HL-60 (cell line): ENCODE measurements around the gene POLRMT.

Experiments
- DNase-seq, 2 experiments: peaks; one replicate each; pipeline ENCODE4 v3.0.0-alpha.2; 2010 to 2020; ENCODE audit warnings: low read depth in 1 of 2, low spot score in 1 of 2
- H3K27ac ChIP-seq: fragments of 250-450 bp; sonication (Bioruptor Pico); replicated peaks from 2 replicates; pipeline ENCODE4 v1.5.1; 2020; ENCODE audit warnings: mild to moderate bottlenecking, moderate library complexity
- H3K27me3 ChIP-seq: fragments of 250-450 bp; sonication (Bioruptor Pico); 2 replicates; pipeline ENCODE4 v1.5.1; 2021; ENCODE audit warnings: mild to moderate bottlenecking, moderate library complexity; ENCODE audit not compliant: insufficient read depth, poor library complexity, severe bottlenecking
- H3K4me3 ChIP-seq: replicated peaks from 2 replicates; pipeline ENCODE4 v1.5.1; 2011; ENCODE audit warnings: mild to moderate bottlenecking, control low read depth, low read length; ENCODE audit not compliant: insufficient read depth
- CTCF ChIP-seq: IDR thresholded peaks from one replicate; pipeline ENCODE4 v1.5.1; 2011; ENCODE audit warnings: low read length, control low read depth, inconsistent platforms; ENCODE audit not compliant: insufficient read depth
- GABPA ChIP-seq: IDR thresholded peaks from 2 replicates; pipeline ENCODE4 v1.6.1; 2012; ENCODE audit warnings: low read depth
- POLR2AphosphoS5 ChIP-seq: IDR thresholded peaks from 2 replicates; pipeline ENCODE4 v1.6.1; 2012; ENCODE audit warnings: low read depth
- REST ChIP-seq: IDR thresholded peaks from 2 replicates; pipeline ENCODE4 v1.6.1; 2012; ENCODE audit warnings: low read depth; ENCODE audit not compliant: insufficient replicate concordance
- SPI1 ChIP-seq: IDR thresholded peaks from 2 replicates; pipeline ENCODE4 v1.6.1; 2012; ENCODE audit warnings: low read depth, mild to moderate bottlenecking, borderline replicate concordance

The POLRMT gene

GRCh38 chr19:590750-591098 lies 42.6 kb downstream of the POLRMT start:
- no peak for DNase-seq
- Histone ChIP-seq H3K4me3 (no peak overlapping the region), H3K27ac (no peak overlapping the region), H3K27me3 (peaks cover 26% of the 10 kb centered on the region)
- no peak for TF ChIP-seq CTCF
- TF ChIP-seq REST: no peak
- TF ChIP-seq GABPA: no peak
- no peak for TF ChIP-seq SPI1
- TF ChIP-seq POLR2AphosphoS5: no peak

- Histone ChIP-seq H3K4me3 (no peak overlapping the region), H3K27ac (no peak overlapping the region), H3K27me3 (peaks cover 26% of the 10 kb centered on the region)
- DNase-seq: no peak
- no peak for TF ChIP-seq POLR2AphosphoS5
- no peak for TF ChIP-seq GABPA
Observed at GRCh38 chr19:590396-590745, 43.0 kb downstream of the POLRMT start.

GRCh38 chr19:589693-590395 lies 43.5 kb downstream of the POLRMT start, which contains the start of gene HCN2:
Gene HCN2, plus strand, starts transcription at chr19:589881. Its CDS starts 65 bp downstream, at chr19:589946.
- peaks cover 26% of the 10 kb centered on the region for H3K27me3 ChIP-seq
- H3K4me3 ChIP-seq: no peak within 1 kb of the TSS
- no peak for TF ChIP-seq SPI1
- no peak for TF ChIP-seq CTCF
- no peak for TF ChIP-seq GABPA
- TF ChIP-seq REST: no peak
- TF ChIP-seq POLR2AphosphoS5: no peak
- no peak within 1 kb of the TSS for H3K27ac ChIP-seq
- no peak for DNase-seq

GRCh38 chr19:588741-589692 lies 44.3 kb downstream of the POLRMT start:
- H3K27me3 ChIP-seq: peaks cover 26% of the 10 kb centered on the region
- no peak overlapping the region for H3K27ac ChIP-seq
- no peak for DNase-seq
- H3K4me3 ChIP-seq: no peak overlapping the region
- TF ChIP-seq GABPA: no peak
- TF ChIP-seq CTCF: no peak
- TF ChIP-seq SPI1: no peak
- no peak for TF ChIP-seq POLR2AphosphoS5
- TF ChIP-seq REST: peak; percentile 22
